Ammon's horn (tissue), 1 donor: ENCODE measurements around the gene CRADD.
"Not testable (repeated sequence)": the region's sequence is repeated elsewhere in the genome, so short reads cannot be mapped to it uniquely, and the experiment has no call there.

Experiments
- DNase-seq: peaks from one replicate; pipeline ENCODE4 v3.0.0-alpha.2; 2016; ENCODE audit warnings: low spot score

The CRADD gene

GRCh38 chr12:93873561-93873960 lies 196.4 kb downstream of the CRADD start:
- no peak for DNase-seq

GRCh38 chr12:93875157-93875556 lies 198.0 kb downstream of the CRADD start:
- DNase-seq: no peak

GRCh38 chr12:93876360-93876759 lies 199.2 kb downstream of the CRADD start:
- DNase-seq: no peak

GRCh38 chr12:93877446-93877845 lies 200.3 kb downstream of the CRADD start:
- DNase-seq: no peak

GRCh38 chr12:93879476-93880421 lies 202.6 kb downstream of the CRADD start:
- DNase-seq: no peak

- no peak for DNase-seq
Measured at GRCh38 chr12:93880853-93881522, 203.8 kb downstream of the CRADD start.

GRCh38 chr12:93882763-93883162 lies 205.6 kb downstream of the CRADD start:
- DNase-seq: no peak

GRCh38 chr12:93883436-93884154 lies 206.4 kb downstream of the CRADD start:
- no peak for DNase-seq

- no peak for DNase-seq
Measured at GRCh38 chr12:93884794-93885460, 207.8 kb downstream of the CRADD start.

GRCh38 chr12:93885973-93886532 lies 208.9 kb downstream of the CRADD start:
- not testable (repeated sequence) for DNase-seq

- DNase-seq: no peak
Measured at GRCh38 chr12:93886533-93887511, 209.6 kb downstream of the CRADD start.

- DNase-seq: no peak
Measured at GRCh38 chr12:93888964-93889363, 211.8 kb downstream of the CRADD start.

- DNase-seq: no peak
Measured at GRCh38 chr12:93889516-93890212, 212.5 kb downstream of the CRADD start.

GRCh38 chr12:93892423-93893268 lies 215.5 kb downstream of the CRADD start:
- DNase-seq: peak; percentile 17

- peak; percentile 83 for DNase-seq
Measured at GRCh38 chr12:93894391-93895088, 217.4 kb downstream of the CRADD start.

GRCh38 chr12:93895089-93895445 lies 217.9 kb downstream of the CRADD start:
- no peak for DNase-seq

GRCh38 chr12:93896427-93896826 lies 219.3 kb downstream of the CRADD start:
- DNase-seq: no peak

- DNase-seq: no peak
Measured at GRCh38 chr12:93896952-93897351, 219.8 kb downstream of the CRADD start.
